HG02678 (cell line): ENCODE data around the gene HOXC13.

Source experiments
- ATAC-seq: cut with Tn5 transposase; IDR thresholded peaks from one replicate; pipeline ENCODE4 v1.9.1; 2021; ENCODE audit warnings: mild to moderate bottlenecking, moderate library complexity; ENCODE audit not compliant: unreplicated experiment

The HOXC13 gene

GRCh38 chr12:53980104-53980801, 41.6 kb downstream of the HOXC13 start:
- ATAC-seq = no peak

- ATAC-seq = no peak
Observed at GRCh38 chr12:53980802-53981496, 42.3 kb downstream of the HOXC13 start.

GRCh38 chr12:53981634-53982565, 43.3 kb downstream of the HOXC13 start:
- no peak for ATAC-seq

- no peak for ATAC-seq
Observed at GRCh38 chr12:53982648-53983567, 44.3 kb downstream of the HOXC13 start.

GRCh38 chr12:53983568-53983949, 44.9 kb downstream of the HOXC13 start:
- no peak for ATAC-seq

GRCh38 chr12:53983950-53984572, 45.4 kb downstream of the HOXC13 start:
- no peak for ATAC-seq

GRCh38 chr12:53984901-53985691, 46.5 kb downstream of the HOXC13 start, which contains the start of gene HOXC10:
TSS of gene HOXC10 (plus strand) at chr12:53985146. CDS start at chr12:53985260, 114 bp downstream.
- no peak for ATAC-seq

- ATAC-seq = no peak
Observed at GRCh38 chr12:53985692-53985993, 47.0 kb downstream of the HOXC13 start.

- ATAC-seq = no peak
Observed at GRCh38 chr12:53985994-53986685, 47.5 kb downstream of the HOXC13 start.

GRCh38 chr12:53986686-53987483, 48.3 kb downstream of the HOXC13 start:
- no peak for ATAC-seq

- ATAC-seq = no peak
Observed at GRCh38 chr12:53987787-53988230, 49.2 kb downstream of the HOXC13 start.

- ATAC-seq = no peak
Observed at GRCh38 chr12:53988541-53989226, 50.1 kb downstream of the HOXC13 start.

- ATAC-seq = no peak
Observed at GRCh38 chr12:53989227-53990113, 50.8 kb downstream of the HOXC13 start.

GRCh38 chr12:53990311-53991076, 51.9 kb downstream of the HOXC13 start:
- no peak for ATAC-seq

GRCh38 chr12:53991077-53991460, 52.4 kb downstream of the HOXC13 start:
- ATAC-seq = no peak
